Bronchial epithelial cell (primary cell): ENCODE data around the gene SP110. TPM values are rescaled to one million over a fixed set of nuclear protein-coding genes. Genes with fewer than 3 reads are reported as not detected.
A peak's percentile ranks its signal among the peaks of the same experiment; 100 is the strongest.

Source experiments
- DNase-seq: peaks from one replicate; pipeline ENCODE4 v3.0.0-alpha.2; 2010; ENCODE audit warnings: low read depth
- FAIRE-seq: peaks from 2 replicates; lab custom pipeline; 2011; peaks lifted over from hg19 to GRCh38; lab: Jason Lieb, UNC
- H3K27me3 ChIP-seq: 2 replicates; pipeline ENCODE4 v1.5.1; 2011; ENCODE audit warnings: low read length; ENCODE audit not compliant: control insufficient read depth, insufficient read depth
- H3K36me3 ChIP-seq: 2 replicates; pipeline ENCODE4 v1.5.1; 2011; ENCODE audit warnings: low read length; ENCODE audit not compliant: control insufficient read depth, insufficient read depth
- H3K4me3 ChIP-seq: 2 replicates; pipeline ENCODE4 v1.5.1; 2011; ENCODE audit warnings: mild to moderate bottlenecking, low read depth, low read length, control low read depth
- total RNA-seq: library from RNA; depleted of rRNA; stranded (reverse); fragments of >200 nt; gene quantifications from 2 replicates; pipeline ENCODE4 v1.2.1, GENCODE V29; 2014
- TF ChIP-seq, protein P1 (sequence below): IDR thresholded peaks from 2 replicates; pipeline ENCODE4 v1.5.1; 2011; ENCODE audit warnings: mild to moderate bottlenecking, moderate library complexity, low read length, control low read depth, inconsistent platforms; ENCODE audit not compliant: insufficient read depth, severe bottlenecking

Gene SP110
- total RNA-seq, 1 donor from 2014 or later: 0.53 TPM

DNA sequence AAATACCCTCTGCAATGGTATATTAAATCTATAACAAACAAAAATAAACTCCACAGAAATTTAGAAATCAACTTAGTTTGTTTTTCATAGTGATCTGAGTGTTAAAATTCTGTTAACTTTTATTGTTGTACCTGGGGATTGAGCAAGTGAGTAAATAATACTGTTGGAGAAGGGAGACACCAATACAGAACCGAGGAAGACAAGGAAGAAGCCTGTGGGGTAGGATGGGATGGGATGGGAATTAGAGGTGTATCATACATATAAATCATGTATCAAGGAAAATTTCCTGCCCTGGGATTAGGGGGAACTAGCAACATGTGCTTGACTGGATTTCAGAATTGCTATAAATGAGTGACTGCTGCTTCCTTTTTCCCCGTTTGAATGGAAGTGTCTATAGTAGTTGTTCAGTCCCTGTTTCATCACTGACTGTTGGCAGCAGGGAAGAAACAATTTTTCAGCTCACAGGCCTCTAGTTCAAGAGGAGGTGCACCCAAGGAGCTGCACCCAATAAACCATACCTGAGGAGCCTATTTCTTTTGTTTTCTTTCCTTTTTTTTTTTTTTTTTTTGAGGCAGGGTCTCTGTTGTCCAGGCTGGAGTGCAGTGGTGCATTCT lies 53.1 kb downstream of the SP110 start:
- no peaks in the 10 kb centered on the region for H3K36me3 ChIP-seq
- H3K27me3 ChIP-seq: no peaks in the 10 kb centered on the region
- TF ChIP-seq, protein P1, sequence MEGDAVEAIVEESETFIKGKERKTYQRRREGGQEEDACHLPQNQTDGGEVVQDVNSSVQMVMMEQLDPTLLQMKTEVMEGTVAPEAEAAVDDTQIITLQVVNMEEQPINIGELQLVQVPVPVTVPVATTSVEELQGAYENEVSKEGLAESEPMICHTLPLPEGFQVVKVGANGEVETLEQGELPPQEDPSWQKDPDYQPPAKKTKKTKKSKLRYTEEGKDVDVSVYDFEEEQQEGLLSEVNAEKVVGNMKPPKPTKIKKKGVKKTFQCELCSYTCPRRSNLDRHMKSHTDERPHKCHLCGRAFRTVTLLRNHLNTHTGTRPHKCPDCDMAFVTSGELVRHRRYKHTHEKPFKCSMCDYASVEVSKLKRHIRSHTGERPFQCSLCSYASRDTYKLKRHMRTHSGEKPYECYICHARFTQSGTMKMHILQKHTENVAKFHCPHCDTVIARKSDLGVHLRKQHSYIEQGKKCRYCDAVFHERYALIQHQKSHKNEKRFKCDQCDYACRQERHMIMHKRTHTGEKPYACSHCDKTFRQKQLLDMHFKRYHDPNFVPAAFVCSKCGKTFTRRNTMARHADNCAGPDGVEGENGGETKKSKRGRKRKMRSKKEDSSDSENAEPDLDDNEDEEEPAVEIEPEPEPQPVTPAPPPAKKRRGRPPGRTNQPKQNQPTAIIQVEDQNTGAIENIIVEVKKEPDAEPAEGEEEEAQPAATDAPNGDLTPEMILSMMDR: no peak
- DNase-seq: no peak
- no peak overlapping the region for H3K4me3 ChIP-seq
- no peak for FAIRE-seq

DNA sequence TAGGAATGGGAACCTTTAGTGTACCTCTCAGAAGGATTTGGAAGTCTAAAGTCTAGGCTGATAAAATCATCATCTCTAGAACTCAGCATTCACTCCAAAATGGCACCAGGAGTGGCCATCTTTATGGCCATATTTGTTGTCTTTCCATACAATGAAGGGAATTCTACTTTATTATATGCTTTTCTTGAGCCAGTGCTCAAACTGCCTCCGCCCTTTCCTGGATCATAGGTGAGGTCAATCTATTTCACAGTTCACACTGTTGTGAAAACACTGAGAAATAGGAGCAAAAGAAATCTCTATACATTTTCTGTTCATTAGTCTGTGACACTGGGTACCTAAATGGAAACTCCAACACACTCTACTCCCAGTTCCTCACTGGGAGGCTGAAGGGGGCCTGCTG lies 55.6 kb downstream of the SP110 start:
- no peaks in the 10 kb centered on the region for H3K27me3 ChIP-seq
- TF ChIP-seq, protein P1: no peak
- FAIRE-seq (no peak), DNase-seq (no peak)
- H3K36me3 ChIP-seq: no peaks in the 10 kb centered on the region
- no peak overlapping the region for H3K4me3 ChIP-seq

DNA sequence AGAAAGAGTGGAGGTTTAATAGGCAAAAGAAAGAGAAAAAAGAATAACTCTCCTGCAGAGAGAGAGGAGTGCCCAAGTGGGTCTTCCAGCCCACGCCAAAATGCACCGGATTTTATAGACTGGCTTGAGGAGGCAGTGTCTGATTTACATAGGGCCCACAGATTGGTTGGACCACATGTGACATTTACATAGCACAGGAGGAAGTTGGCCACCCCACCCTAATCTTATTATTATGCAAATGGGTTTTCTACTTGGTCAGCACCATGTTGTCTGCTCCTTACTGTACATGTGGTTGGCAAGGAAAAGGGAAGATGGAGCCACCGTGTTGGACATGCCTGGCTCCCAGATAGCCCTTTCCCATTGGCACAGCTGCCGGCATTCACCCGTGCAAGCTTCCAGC lies 56.8 kb downstream of the SP110 start:
- TF ChIP-seq, protein P1: no peak
- FAIRE-seq: no peak
- Histone ChIP-seq H3K36me3 (no peaks in the 10 kb centered on the region), H3K27me3 (no peaks in the 10 kb centered on the region), H3K4me3 (no peak overlapping the region)
- no peak for DNase-seq

DNA sequence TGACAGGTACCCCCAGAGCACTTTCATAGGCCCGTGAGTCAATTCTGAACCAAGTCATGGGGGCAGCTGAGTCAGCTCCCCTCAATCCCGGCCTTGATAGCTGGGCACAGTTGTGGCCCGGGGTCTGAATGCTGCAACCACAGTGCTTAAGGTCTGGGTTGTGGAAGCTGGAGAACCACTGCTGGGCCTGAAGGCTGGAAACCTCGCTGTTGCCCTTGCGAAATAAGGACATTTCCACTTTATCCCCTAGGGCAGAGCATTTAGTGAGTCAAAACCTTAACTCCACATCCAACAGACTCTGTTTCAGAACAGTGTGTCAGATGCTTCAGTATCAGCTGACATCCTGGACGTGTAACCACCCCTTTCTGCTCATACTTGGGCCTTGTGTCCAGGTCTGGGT lies 58.6 kb downstream of the SP110 start:
- TF ChIP-seq, protein P1: no peak
- Histone ChIP-seq H3K27me3 (no peaks in the 10 kb centered on the region), H3K4me3 (no peak overlapping the region), H3K36me3 (no peaks in the 10 kb centered on the region)
- FAIRE-seq (no peak), DNase-seq (peak; percentile 64)

DNA sequence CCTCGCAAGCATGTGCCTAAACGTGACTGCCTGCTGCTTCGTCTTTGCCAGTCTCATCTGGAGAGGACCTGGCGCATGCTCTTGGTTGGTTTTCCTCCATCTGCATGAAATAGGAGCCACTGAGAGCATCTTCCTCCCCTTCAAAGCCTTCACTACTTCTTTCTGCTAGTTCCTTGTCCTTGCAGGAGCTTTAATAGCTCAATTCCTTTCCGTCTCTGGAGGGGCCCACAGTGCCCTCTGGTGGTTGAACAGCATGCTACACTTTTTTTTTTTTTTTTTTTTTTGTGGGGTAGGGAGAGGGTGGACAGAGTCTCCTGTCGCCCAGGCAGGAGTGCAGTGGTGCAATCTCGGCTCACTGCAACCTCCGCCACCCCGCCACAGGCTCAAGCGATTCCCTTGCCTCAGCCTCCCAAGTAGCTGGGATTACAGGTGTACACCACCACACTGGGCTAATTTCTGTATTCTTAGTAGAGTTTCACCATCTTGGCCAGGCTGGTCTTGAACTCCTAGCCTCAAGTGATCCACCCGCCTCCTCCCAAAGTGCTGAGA lies 59.6 kb downstream of the SP110 start:
- Histone ChIP-seq H3K4me3 (no peak overlapping the region), H3K36me3 (no peaks in the 10 kb centered on the region), H3K27me3 (no peaks in the 10 kb centered on the region)
- FAIRE-seq: no peak
- DNase-seq: peak; percentile 29
- TF ChIP-seq, protein P1: peak; percentile 69

DNA sequence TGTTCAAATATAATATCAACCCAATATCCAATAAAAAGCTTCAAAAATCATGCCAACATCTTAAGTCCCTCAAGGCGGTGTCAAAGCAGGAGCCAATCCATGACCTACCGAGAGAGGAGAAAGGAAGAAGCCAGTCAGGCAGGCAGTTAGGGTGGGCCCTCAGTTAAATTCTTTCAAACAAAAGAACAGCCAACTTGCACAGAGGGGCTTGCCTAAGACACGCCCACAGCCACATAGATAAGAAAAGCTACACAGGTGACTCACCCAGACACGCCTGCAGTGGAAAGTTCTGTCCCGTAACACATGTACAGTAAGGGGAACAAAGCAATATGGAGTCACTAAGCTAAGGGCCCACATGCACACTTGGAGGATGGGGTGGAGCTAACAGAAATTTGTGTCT lies 61.3 kb downstream of the SP110 start:
- H3K27me3 ChIP-seq: no peaks in the 10 kb centered on the region
- DNase-seq (peak; percentile 14), FAIRE-seq (no peak)
- TF ChIP-seq, protein P1: no peak
- H3K4me3 ChIP-seq: no peak overlapping the region
- H3K36me3 ChIP-seq: no peaks in the 10 kb centered on the region
